ENCODE data around the gene OR10H4.

DNA sequence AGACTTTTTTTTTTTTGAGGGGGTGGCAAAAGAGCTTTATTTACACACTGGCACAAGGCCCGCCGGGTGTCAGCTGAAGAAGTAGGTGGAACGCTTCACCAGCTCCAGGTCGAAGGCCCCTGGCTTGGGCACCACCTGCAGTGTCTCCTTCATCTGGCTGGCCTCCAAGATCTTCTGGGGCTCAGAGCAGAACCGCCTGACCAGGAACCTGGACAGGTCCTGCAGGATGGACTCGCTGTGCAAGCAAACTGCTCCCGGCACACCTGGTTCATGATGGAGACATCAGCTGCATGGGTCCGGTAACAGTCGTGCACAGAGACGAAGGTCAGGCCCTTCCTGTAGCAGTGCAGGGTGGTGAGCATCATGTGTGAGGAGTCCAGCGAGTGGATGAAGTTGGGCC, 46.6 kb upstream of the OR10H4 start:
- TF ChIP-seq, protein P1, sequence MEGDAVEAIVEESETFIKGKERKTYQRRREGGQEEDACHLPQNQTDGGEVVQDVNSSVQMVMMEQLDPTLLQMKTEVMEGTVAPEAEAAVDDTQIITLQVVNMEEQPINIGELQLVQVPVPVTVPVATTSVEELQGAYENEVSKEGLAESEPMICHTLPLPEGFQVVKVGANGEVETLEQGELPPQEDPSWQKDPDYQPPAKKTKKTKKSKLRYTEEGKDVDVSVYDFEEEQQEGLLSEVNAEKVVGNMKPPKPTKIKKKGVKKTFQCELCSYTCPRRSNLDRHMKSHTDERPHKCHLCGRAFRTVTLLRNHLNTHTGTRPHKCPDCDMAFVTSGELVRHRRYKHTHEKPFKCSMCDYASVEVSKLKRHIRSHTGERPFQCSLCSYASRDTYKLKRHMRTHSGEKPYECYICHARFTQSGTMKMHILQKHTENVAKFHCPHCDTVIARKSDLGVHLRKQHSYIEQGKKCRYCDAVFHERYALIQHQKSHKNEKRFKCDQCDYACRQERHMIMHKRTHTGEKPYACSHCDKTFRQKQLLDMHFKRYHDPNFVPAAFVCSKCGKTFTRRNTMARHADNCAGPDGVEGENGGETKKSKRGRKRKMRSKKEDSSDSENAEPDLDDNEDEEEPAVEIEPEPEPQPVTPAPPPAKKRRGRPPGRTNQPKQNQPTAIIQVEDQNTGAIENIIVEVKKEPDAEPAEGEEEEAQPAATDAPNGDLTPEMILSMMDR (IDR thresholded peaks at IDR 0.05) = no peak
- TF ChIP-seq POLR2A (IDR thresholded peaks at IDR 0.05) = no peak
